GM04503 (cell line): ENCODE results near the gene LHFPL5.
A peak's percentile ranks its signal among the peaks of the same experiment; 100 is the strongest.

Experiments used
- DNase-seq: peaks from one replicate; pipeline ENCODE4 v3.0.0-alpha.2; 2012; ENCODE audit warnings: low read depth

LHFPL5 gene

GRCh38 chr6:35794536-35795452, 10.4 kb upstream of the LHFPL5 start:
- DNase-seq: no peak

DNA sequence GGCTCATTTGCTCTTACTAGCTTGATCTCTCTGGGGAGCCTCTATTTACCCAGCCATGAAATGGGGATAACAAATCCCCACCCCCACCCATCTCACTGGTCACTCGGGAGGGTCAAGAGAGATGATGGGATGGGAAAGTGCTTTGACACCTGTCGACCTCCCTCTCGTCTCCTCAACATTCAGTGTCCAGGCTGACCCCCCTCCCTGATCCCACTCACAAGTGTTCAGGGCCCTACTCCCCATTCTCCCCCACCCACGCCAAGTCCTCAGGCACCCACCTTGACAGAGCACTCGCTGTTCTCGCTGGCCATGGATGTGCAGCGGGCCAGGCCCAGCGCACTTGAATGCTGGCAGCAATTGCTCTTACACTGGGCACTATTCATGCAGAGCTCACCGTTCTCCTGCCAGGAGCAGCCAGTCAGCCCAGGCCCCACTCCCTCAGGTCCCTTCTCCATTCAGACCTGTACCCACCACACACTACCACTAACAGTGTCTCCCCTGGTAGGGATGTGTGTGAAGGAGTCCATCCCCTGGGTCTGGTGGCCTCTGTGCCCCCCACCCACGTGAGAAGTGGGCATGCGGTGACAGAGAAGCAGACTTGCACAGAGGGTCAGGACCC, 9.6 kb upstream of the LHFPL5 start:
- DNase-seq: no peak

GRCh38 chr6:35796236-35796635, 8.9 kb upstream of the LHFPL5 start:
- DNase-seq: no peak

GRCh38 chr6:35797837-35798526, 7.2 kb upstream of the LHFPL5 start:
- no peak for DNase-seq

DNA sequence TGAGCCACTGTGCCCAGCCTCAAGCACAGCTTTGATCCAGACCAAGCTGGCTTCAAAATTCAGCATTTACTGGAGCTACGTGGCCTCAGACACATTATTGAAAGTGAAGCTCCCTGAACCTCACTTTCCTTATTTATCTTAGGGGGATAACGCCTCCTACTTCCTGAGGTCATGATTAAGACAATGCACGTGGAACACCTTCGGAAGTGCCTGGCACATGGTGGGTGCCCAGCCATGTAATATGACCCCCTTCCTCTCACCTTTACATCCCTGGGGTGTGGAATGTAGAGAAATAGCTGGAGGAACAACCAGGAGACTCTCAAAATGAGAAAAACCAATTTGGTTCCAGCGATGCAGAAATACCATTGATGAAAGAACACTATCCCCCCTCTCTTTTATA, 6.4 kb upstream of the LHFPL5 start:
- DNase-seq: no peak

DNA sequence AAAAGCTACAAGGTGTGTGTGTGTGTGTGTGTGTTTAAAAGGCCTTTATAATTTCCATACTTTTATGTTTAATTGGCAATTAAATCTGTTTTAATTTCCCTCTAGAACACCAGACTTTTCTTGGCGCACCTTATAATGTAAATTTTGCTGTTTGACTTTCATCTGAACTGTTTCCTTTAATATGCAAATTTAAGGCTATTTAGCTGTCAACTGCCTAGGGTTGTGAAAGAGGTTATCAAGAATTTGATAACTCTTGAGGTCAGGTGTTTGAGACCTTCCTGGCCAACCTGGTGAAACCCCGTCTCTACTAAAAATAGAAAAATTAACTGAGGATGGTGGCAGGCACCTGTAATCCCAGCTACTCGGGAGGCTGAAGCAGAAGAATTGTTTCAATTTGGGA, 4.0 kb upstream of the LHFPL5 start:
- DNase-seq: no peak

GRCh38 chr6:35808688-35809087, 3.5 kb downstream of the LHFPL5 start:
- no peak for DNase-seq

- no peak for DNase-seq
Observed at GRCh38 chr6:35809809-35810208, 4.7 kb downstream of the LHFPL5 start.

- peak; percentile 29 for DNase-seq
Observed at GRCh38 chr6:35810971-35811698, 6.0 kb downstream of the LHFPL5 start.

DNA sequence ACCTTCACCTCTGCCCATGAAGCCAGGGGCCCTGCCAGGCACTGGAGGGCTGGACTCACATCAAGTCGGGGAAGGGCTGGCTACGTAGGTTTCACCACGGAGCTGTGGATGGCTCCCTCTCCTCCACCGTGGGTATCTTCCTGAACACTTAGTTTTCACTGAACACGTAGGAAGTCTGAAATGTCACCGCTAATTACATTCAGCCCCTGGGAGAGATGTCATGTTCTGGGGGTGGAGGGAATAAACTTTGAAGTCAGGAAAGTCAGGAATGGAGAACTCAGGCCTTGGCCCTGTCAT, 6.5 kb downstream of the LHFPL5 start:
- DNase-seq: no peak

GRCh38 chr6:35817515-35817914, 12.4 kb downstream of the LHFPL5 start:
- no peak for DNase-seq

- no peak for DNase-seq
Observed at GRCh38 chr6:35823601-35824000, 18.4 kb downstream of the LHFPL5 start.

DNA sequence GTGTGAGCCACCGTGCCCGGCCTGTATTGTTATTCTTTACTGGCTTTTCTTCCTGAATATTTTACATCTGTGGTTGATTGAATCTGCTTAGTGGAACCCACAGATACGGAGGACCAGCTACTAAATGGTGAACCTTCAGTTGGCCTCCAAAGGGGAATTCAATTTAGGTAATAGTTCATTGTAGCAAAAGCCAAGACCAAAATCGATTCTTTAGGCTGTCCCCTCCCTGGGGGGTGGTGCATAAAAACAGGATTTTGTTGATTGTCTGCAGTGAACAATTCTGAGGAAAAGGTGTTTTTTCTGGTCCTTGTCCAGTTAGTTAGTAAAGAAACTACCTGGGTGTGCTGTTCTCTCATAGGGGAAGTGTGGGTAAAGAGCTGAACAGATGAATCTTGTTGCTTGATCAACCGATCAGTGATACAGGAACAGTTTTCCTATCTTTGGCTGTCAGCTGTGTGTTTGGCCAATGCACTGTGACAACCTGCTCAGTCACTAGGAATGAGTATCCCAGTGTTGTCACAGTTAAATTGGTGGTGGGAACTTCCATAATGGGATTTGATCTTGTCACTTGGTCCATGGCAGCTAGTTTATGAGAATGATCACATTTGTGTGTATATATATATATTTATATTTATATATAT, 19.5 kb downstream of the LHFPL5 start:
- DNase-seq: no peak

GRCh38 chr6:35829306-35829705, 24.2 kb downstream of the LHFPL5 start:
- DNase-seq: no peak

- no peak for DNase-seq
Observed at GRCh38 chr6:35831257-35832007, 26.3 kb downstream of the LHFPL5 start.

DNA sequence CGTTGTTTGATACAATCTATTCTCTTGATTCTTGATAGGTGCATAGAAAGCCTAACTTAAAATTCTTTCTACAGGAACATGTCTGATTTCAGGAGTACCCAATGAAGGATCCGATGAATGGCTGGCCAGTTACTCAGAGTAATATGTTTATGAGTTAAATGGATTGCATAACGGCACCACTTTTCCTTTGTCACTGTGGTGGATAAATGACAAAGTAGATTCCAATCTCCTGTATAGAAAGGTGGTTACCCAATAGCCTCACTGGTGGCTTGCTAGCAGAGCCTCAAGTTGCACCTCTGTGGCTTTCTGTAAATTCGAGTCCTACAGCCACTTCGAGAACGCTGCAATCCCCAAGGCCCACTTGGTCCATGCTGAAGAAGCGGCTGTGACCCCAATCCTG, 28.4 kb downstream of the LHFPL5 start:
- peak; percentile 1 for DNase-seq

DNA sequence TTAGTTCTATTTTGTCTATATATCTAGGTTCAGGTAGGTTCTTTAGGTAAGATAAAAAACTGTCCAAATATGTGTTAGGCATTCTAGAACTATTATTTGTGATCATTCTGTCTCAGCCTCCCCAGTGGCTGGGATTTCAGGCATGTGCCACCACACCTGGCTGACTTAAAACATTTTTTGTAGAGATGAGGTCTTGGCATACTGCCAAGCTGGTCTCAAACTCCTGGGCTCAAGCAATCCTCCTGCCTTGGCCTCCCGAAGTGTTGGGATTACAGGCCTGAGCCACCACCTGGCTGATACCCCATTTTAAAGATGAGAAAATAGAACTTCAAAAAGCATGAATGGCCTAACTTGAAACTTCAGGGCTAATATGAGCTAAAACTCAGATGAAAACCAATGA, 33.9 kb downstream of the LHFPL5 start:
- no peak for DNase-seq

- no peak for DNase-seq
Observed at GRCh38 chr6:35842381-35842780, 37.2 kb downstream of the LHFPL5 start.

GRCh38 chr6:35844290-35844689, 39.1 kb downstream of the LHFPL5 start:
- no peak for DNase-seq

- DNase-seq: no peak
Observed at GRCh38 chr6:35850208-35850607, 45.1 kb downstream of the LHFPL5 start.

DNA sequence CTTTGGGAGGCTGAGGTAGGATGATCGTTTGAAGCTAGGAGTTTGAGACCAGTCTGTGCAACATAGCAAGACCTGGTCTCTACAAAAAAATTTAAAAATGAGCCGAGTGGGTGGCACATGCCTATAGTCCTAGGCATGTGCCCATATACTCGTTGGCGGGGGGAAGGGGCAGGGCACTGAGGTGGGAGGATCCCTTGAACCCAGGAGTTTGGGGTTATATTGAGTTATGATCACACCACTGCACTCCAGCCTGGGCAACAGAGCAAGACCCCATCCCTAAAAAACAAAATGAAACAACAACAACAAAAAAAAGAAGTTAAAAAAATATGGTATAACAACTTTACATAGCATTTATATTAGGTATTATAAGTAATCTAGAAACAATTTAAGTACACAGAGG, 47.8 kb downstream of the LHFPL5 start:
- no peak for DNase-seq
